Activated CD8-positive, alpha-beta T cell treated with anti-CD3 and anti-CD28 coated beads, Interleukin-2, amount 10 ng/mL, durations not matched to agents 7 days and 5 days (primary cell): ENCODE measurements around the gene ARNT2. TPM values are rescaled to one million over a fixed set of nuclear protein-coding genes. Genes with fewer than 3 reads are reported as not detected.

Experiments used
- microRNA-seq: library from miRNA; unstranded; fragments of <30 nt; microRNA quantifications from one replicate; pipeline ENCODE4 v1.2.0, GENCODE V29; 2022
- total RNA-seq, 2 experiments: library from RNA; stranded (reverse); gene quantifications; one replicate each; pipeline ENCODE4 v1.2.3, GENCODE V29; 2021

The ARNT2 gene
- total RNA-seq, 2 experiments from 2014 or later = not detected

Small RNA genes lying within 50 kb of the gene (microRNA-seq; reads per million reads assigned to microRNA genes)
- gene MIR5572 = not detected

Other genes starting within 250 kb of the ARNT2 start
- gene CTXND1, start 152.2 kb upstream of the ARNT2 start, total RNA-seq = not detected